ENCODE measurements around the gene GAB1. TPM values are rescaled to one million over a fixed set of nuclear protein-coding genes. Genes with fewer than 3 reads are reported as not detected.

Gene GAB1
- total RNA-seq, 1 donor from 2014 or later: 63.3 TPM

GRCh38 chr4:143292858-143293257 is 43.8 kb upstream of the GAB1 start:
- intact Hi-C loops (cut with DNase I): no loop called here
- H3K36me3 ChIP-seq: no peaks in the 10 kb centered on the region
- no peak for DNase-seq
- no peak for ATAC-seq
- H3K9me3 ChIP-seq: no peaks in the 10 kb centered on the region
- no peak overlapping the region for H3K27ac ChIP-seq
- no peak overlapping the region for H3K4me3 ChIP-seq
- TF ChIP-seq CTCF (IDR thresholded peaks at IDR 0.05): no peak
- H3K4me1 ChIP-seq: peaks cover 14% of the 10 kb centered on the region
- no peaks in the 10 kb centered on the region for H3K27me3 ChIP-seq (ENCODE audit: low read depth)

GRCh38 chr4:143294310-143294709 is 42.4 kb upstream of the GAB1 start:
- no peaks in the 10 kb centered on the region for H3K36me3 ChIP-seq
- no peak overlapping the region for H3K4me3 ChIP-seq
- ATAC-seq (peak; percentile 67 to 79), DNase-seq (peak; percentile 58)
- no peaks in the 10 kb centered on the region for H3K27me3 ChIP-seq (ENCODE audit: low read depth)
- no peaks in the 10 kb centered on the region for H3K9me3 ChIP-seq
- intact Hi-C loops (cut with DNase I): no loop called here
- no peak overlapping the region for H3K27ac ChIP-seq
- TF ChIP-seq CTCF (IDR thresholded peaks at IDR 0.05): no peak
- H3K4me1 ChIP-seq: peaks cover 14% of the 10 kb centered on the region

- DNase-seq (no peak), ATAC-seq (peak in 1 of 2 donors; percentile 31)
- Histone ChIP-seq H3K9me3 (no peaks in the 10 kb centered on the region), H3K4me1 (peaks cover 14% of the 10 kb centered on the region), H3K36me3 (no peaks in the 10 kb centered on the region), H3K4me3 (no peak overlapping the region), H3K27ac (no peak overlapping the region), H3K27me3 (ENCODE audit: low read depth) (no peaks in the 10 kb centered on the region)
- no peak for TF ChIP-seq CTCF (IDR thresholded peaks at IDR 0.05)
- intact Hi-C loops (cut with DNase I): no loop called here
These were observed 41.9 kb upstream of the GAB1 start for GRCh38 chr4:143294710-143295275.

GRCh38 chr4:143296397-143297067 is 40.1 kb upstream of the GAB1 start:
- H3K9me3 ChIP-seq: no peaks in the 10 kb centered on the region
- no peaks in the 10 kb centered on the region for H3K27me3 ChIP-seq (ENCODE audit: low read depth)
- no peak overlapping the region for H3K4me3 ChIP-seq
- H3K4me1 ChIP-seq: peaks cover 8% of the 10 kb centered on the region
- intact Hi-C loops (cut with DNase I): no loop called here
- H3K27ac ChIP-seq: no peak overlapping the region
- ATAC-seq (no peak), DNase-seq (no peak)
- no peaks in the 10 kb centered on the region for H3K36me3 ChIP-seq
- TF ChIP-seq CTCF (IDR thresholded peaks at IDR 0.05): no peak

GRCh38 chr4:143300860-143301259 is 35.8 kb upstream of the GAB1 start:
- Histone ChIP-seq H3K27ac (no peak overlapping the region), H3K4me1 (no peaks in the 10 kb centered on the region), H3K27me3 (ENCODE audit: low read depth) (no peaks in the 10 kb centered on the region), H3K36me3 (no peaks in the 10 kb centered on the region), H3K4me3 (no peak overlapping the region), H3K9me3 (no peaks in the 10 kb centered on the region)
- no peak for ATAC-seq
- intact Hi-C loops (cut with DNase I): no loop called here
- TF ChIP-seq CTCF (IDR thresholded peaks at IDR 0.05): no peak
- DNase-seq: no peak

Data from lower lobe of right lung (tissue), 2 donors.